NCI-H446 treated with DMSO at 0.1 percent for 48 hours (cell line): Measurements from ENCODE around the gene AIFM3.
"Not testable (repeated sequence)": the region's sequence is repeated elsewhere in the genome, so short reads cannot be mapped to it uniquely, and the experiment has no call there.

Experiments used
- DNase-seq: peaks from one replicate; lab custom pipeline; 2025; lab: John Stamatoyannopoulos, UW

Gene AIFM3

GRCh38 chr22:20966883-20967696, at the start of gene AIFM3:
Gene AIFM3, plus strand, starts transcription at chr22:20967255. Its CDS starts 690 bp downstream, at chr22:20967945.
- DNase-seq, result no peak

GRCh38 chr22:20918663-20919218, 48.3 kb upstream of the AIFM3 start:
- no peak for DNase-seq

GRCh38 chr22:20919718-20920117, 47.3 kb upstream of the AIFM3 start:
- DNase-seq, result no peak

GRCh38 chr22:20920881-20921203, 46.2 kb upstream of the AIFM3 start:
- DNase-seq, result no peak

GRCh38 chr22:20922141-20922751, 44.8 kb upstream of the AIFM3 start:
- no peak for DNase-seq

- DNase-seq, result no peak
Measured at GRCh38 chr22:20926243-20926642, 40.8 kb upstream of the AIFM3 start.

- no peak for DNase-seq
Measured at GRCh38 chr22:20927940-20928572, 39.0 kb upstream of the AIFM3 start.

GRCh38 chr22:20928573-20928967, 38.5 kb upstream of the AIFM3 start:
- DNase-seq, result no peak

- DNase-seq, result no peak
Measured at GRCh38 chr22:20930004-20930403, 37.1 kb upstream of the AIFM3 start.

GRCh38 chr22:20930435-20930834, 36.6 kb upstream of the AIFM3 start:
- not testable (repeated sequence) for DNase-seq

- no peak for DNase-seq
Measured at GRCh38 chr22:20931126-20931654, 35.9 kb upstream of the AIFM3 start.

- no peak for DNase-seq
Measured at GRCh38 chr22:20933910-20934309, 33.1 kb upstream of the AIFM3 start.

- not testable (repeated sequence) for DNase-seq
Measured at GRCh38 chr22:20935049-20935448, 32.0 kb upstream of the AIFM3 start.

GRCh38 chr22:20935780-20936539, 31.1 kb upstream of the AIFM3 start:
- not testable (repeated sequence) for DNase-seq

- no peak for DNase-seq
Measured at GRCh38 chr22:20937031-20937793, 29.8 kb upstream of the AIFM3 start.

GRCh38 chr22:20937794-20938671, 29.0 kb upstream of the AIFM3 start:
- no peak for DNase-seq

- not testable (repeated sequence) for DNase-seq
Measured at GRCh38 chr22:20939457-20940185, 27.4 kb upstream of the AIFM3 start.

- DNase-seq, result peak; percentile 86
Measured at GRCh38 chr22:20940186-20940651, 26.8 kb upstream of the AIFM3 start.

GRCh38 chr22:20940904-20941385, 26.1 kb upstream of the AIFM3 start:
- DNase-seq, result no peak
